HCT116 (cell line): ENCODE measurements around the gene CCNK. TPM values are rescaled to one million over a fixed set of nuclear protein-coding genes. Genes with fewer than 3 reads are reported as not detected.

Experiments
- ATAC-seq: fragments of 200-7000 bp; cut with Tn5 transposase; 2 replicates; pipeline ENCODE4 v1.9.1; 2020; ENCODE audit warnings: mild to moderate bottlenecking, moderate library complexity
- BruUV-seq: library from RNA; stranded (reverse); fragments of 400-500 nt; replicated peaks from 2 replicates; lab custom pipeline; 2021; lab: Mats Ljungman, UMichigan
- CTCF ChIA-PET: fragments of 300-600 bp; sonication (Branson Sonifier 250); formaldehyde crosslinking; loops from one replicate; lab custom pipeline; 2021; ENCODE audit warnings: antibody characterized with exemption; lab: Charles Lee
- POLR2A ChIA-PET: fragments of 300-600, 350-600 bp; sonication (Branson Sonifier 250); formaldehyde crosslinking; loops from one replicate; lab custom pipeline; 2021; ENCODE audit warnings: antibody characterized with exemption; lab: Charles Lee
- RAD21 ChIA-PET, 2 experiments: fragments of 300-600 bp; sonication (Branson Sonifier 250); formaldehyde crosslinking; loops; one replicate each; lab custom pipeline; 2023; ENCODE audit warnings: low total read pairs in 2 of 2; ENCODE audit not compliant: uncharacterized antibody in 2 of 2, unreplicated experiment in 2 of 2, low non-redundant PET in 1 of 2; lab: Charles Lee
- DNase-seq: peaks from one replicate; pipeline ENCODE4 v3.0.0-alpha.2; 2010; ENCODE audit warnings: low read depth, low spot score
- H2AFZ ChIP-seq: fragments of 200-600 bp; shearing (Covaris generic), sonication (generic); 2 replicates; pipeline ENCODE4 v1.6.1; 2017; ENCODE audit warnings: low read depth, mixed run types, mixed read lengths, antibody characterized with exemption, low read length; ENCODE audit not compliant: poor library complexity, severe bottlenecking
- H3K27ac ChIP-seq: 2 replicates; pipeline ENCODE4 v1.5.1; 2012; ENCODE audit warnings: low read depth, low read length
- H3K27me3 ChIP-seq: fragments of 200-600 bp; sonication (generic); 2 replicates; pipeline ENCODE4 v1.6.1; 2016; ENCODE audit warnings: mixed run types, low read length, mixed read lengths; ENCODE audit not compliant: insufficient read depth
- H3K36me3 ChIP-seq, 2 experiments: fragments of 200-500 bp in 1 of 2; fragments of 200-600 bp in 1 of 2; sonication (Bioruptor generic) in 1 of 2; sonication (generic) in 1 of 2; 2 replicates each; pipeline versions ENCODE4 v1.5.1 to v1.6.1; 2014 to 2016; ENCODE audit warnings: low read length in 2 of 2, inconsistent platforms in 1 of 2, mixed read lengths in 1 of 2, mixed run types in 1 of 2; ENCODE audit not compliant: insufficient read depth in 2 of 2, control insufficient read depth in 1 of 2
- H3K4me1 ChIP-seq, 2 experiments: fragments of 200-600 bp in 1 of 2; sonication (generic) in 1 of 2; 2 replicates each; pipeline versions ENCODE4 v1.5.1 to v1.6.1; 2012 to 2017; ENCODE audit warnings: low read length in 2 of 2, inconsistent platforms in 1 of 2, mild to moderate bottlenecking in 1 of 2, mixed read lengths in 1 of 2, mixed run types in 1 of 2, moderate library complexity in 1 of 2; ENCODE audit not compliant: insufficient read depth in 2 of 2, control insufficient read depth in 1 of 2
- H3K4me2 ChIP-seq: fragments of 200-600 bp; sonication (generic); 2 replicates; pipeline ENCODE4 v1.6.1; 2017; ENCODE audit warnings: mixed run types, low read length, mixed read lengths
- H3K4me3 ChIP-seq, 2 experiments: fragments of 200-600 bp in 1 of 2; sonication (generic) in 1 of 2; replicated peaks in 1 of 2; 2 replicates each; pipeline ENCODE4 v1.5.1; 2011 to 2016; ENCODE audit warnings: low read length in 2 of 2, control low read depth in 1 of 2, low read depth in 1 of 2, mild to moderate bottlenecking in 1 of 2, mixed read lengths in 1 of 2, mixed run types in 1 of 2
- H3K79me2 ChIP-seq: fragments of 200-600 bp; sonication (generic); 2 replicates; pipeline ENCODE4 v1.6.1; 2017; ENCODE audit warnings: mild to moderate bottlenecking, mixed run types, low read length, moderate library complexity, mixed read lengths; ENCODE audit not compliant: insufficient read depth
- H3K9ac ChIP-seq: fragments of 200-600 bp; sonication (generic); 2 replicates; pipeline ENCODE4 v1.6.1; 2016; ENCODE audit warnings: low read length, mixed read lengths
- H3K9me2 ChIP-seq: fragments of 200-600 bp; sonication (generic), shearing (Covaris generic); 2 replicates; pipeline ENCODE4 v1.6.1; 2017; ENCODE audit warnings: mixed run types, mild to moderate bottlenecking, moderate library complexity; ENCODE audit not compliant: insufficient read depth
- H3K9me3 ChIP-seq, 2 experiments: fragments of 200-500 bp in 1 of 2; fragments of 200-600 bp in 1 of 2; sonication (Bioruptor generic) in 1 of 2; sonication (generic) in 1 of 2; 2 replicates each; pipeline ENCODE4 v1.6.1; 2014 to 2017; ENCODE audit warnings: low read length in 2 of 2, mixed read lengths in 2 of 2, inconsistent platforms in 1 of 2, low read depth in 1 of 2, mild to moderate bottlenecking in 1 of 2, mixed run types in 1 of 2, moderate library complexity in 1 of 2; ENCODE audit not compliant: control insufficient read depth in 1 of 2, insufficient read depth in 1 of 2
- H4K20me1 ChIP-seq: fragments of 200-600 bp; sonication (generic), shearing (Covaris generic); 2 replicates; pipeline ENCODE4 v1.6.1; 2017; ENCODE audit warnings: mixed run types, mild to moderate bottlenecking, moderate library complexity; ENCODE audit not compliant: insufficient read depth
- CBX3 ChIP-seq: IDR thresholded peaks from 2 replicates; pipeline ENCODE4 v1.6.1; 2012; ENCODE audit warnings: low read depth
- CEBPB ChIP-seq: IDR thresholded peaks from 2 replicates; pipeline ENCODE4 v1.6.1; 2012; ENCODE audit warnings: low read depth
- CTCF ChIP-seq, 3 experiments: fragments of 200-600 bp in 1 of 3; sonication (generic) in 1 of 3; IDR thresholded peaks in 2 of 3; conservative IDR thresholded peaks in 1 of 3; 2 replicates each; pipeline ENCODE4 v1.5.1; 2012 to 2017; ENCODE audit warnings: low read depth in 2 of 3, low read length in 2 of 3, antibody characterized with exemption in 1 of 3, borderline replicate concordance in 1 of 3, control low read depth in 1 of 3, mild to moderate bottlenecking in 1 of 3, mixed read lengths in 1 of 3, mixed run types in 1 of 3, moderate library complexity in 1 of 3; ENCODE audit not compliant: insufficient read depth in 1 of 3
- EGR1 ChIP-seq: IDR thresholded peaks from 2 replicates; pipeline ENCODE4 v1.6.1; 2012; ENCODE audit warnings: low read depth
- ELF1 ChIP-seq: IDR thresholded peaks from 2 replicates; pipeline ENCODE4 v1.6.1; 2012; ENCODE audit warnings: low read depth, borderline replicate concordance
- EZH2 ChIP-seq: fragments of 200-600 bp; sonication (generic); IDR thresholded peaks from 2 replicates; pipeline ENCODE4 v1.6.1; 2017; ENCODE audit warnings: antibody characterized with exemption, mixed run types
- EZH2phosphoT487 ChIP-seq: fragments of 200-600 bp; IDR thresholded peaks from 2 replicates; pipeline ENCODE4 v1.6.1; 2018; ENCODE audit warnings: antibody characterized with exemption, borderline replicate concordance
- FOSL1 ChIP-seq: IDR thresholded peaks from 2 replicates; pipeline ENCODE4 v1.6.1; 2012; ENCODE audit warnings: low read depth
- JUND ChIP-seq: IDR thresholded peaks from 2 replicates; pipeline ENCODE4 v1.6.1; 2012
- POLR2A ChIP-seq: IDR thresholded peaks from 2 replicates; pipeline ENCODE4 v1.7.0; 2011; ENCODE audit warnings: borderline replicate concordance; ENCODE audit not compliant: insufficient read depth, insufficient read length; ENCODE audit errors: extremely low read depth
- POLR2AphosphoS5 ChIP-seq: IDR thresholded peaks from 2 replicates; pipeline ENCODE4 v1.6.1; 2011; ENCODE audit warnings: mild to moderate bottlenecking, low read depth, low read length, moderate library complexity
- RAD21 ChIP-seq: IDR thresholded peaks from 2 replicates; pipeline ENCODE4 v1.6.1; 2012; ENCODE audit warnings: low read depth, mild to moderate bottlenecking
- REST ChIP-seq: IDR thresholded peaks from 2 replicates; pipeline ENCODE4 v1.6.1; 2012; ENCODE audit warnings: low read depth
- SIN3A ChIP-seq: IDR thresholded peaks from 2 replicates; pipeline ENCODE4 v1.6.1; 2012; ENCODE audit warnings: low read depth
- SP1 ChIP-seq: IDR thresholded peaks from 2 replicates; pipeline ENCODE4 v1.6.1; 2012; ENCODE audit warnings: low read depth
- SRF ChIP-seq: IDR thresholded peaks from 2 replicates; pipeline ENCODE4 v1.6.1; 2012; ENCODE audit warnings: low read depth
- TCF7L2 ChIP-seq: IDR thresholded peaks from 2 replicates; pipeline ENCODE4 v1.7.0; 2011; ENCODE audit warnings: borderline replicate concordance, inconsistent platforms; ENCODE audit not compliant: insufficient read depth, insufficient read length; ENCODE audit errors: extremely low read depth
- YY1 ChIP-seq: IDR thresholded peaks from 2 replicates; pipeline ENCODE4 v1.6.1; 2011; ENCODE audit warnings: low read length, low read depth, moderate library complexity, mild to moderate bottlenecking; ENCODE audit not compliant: insufficient replicate concordance; ENCODE audit errors: extremely low read depth
- ZFX ChIP-seq: fragments of 450-650 bp; IDR thresholded peaks from 2 replicates; pipeline ENCODE4 v1.6.1; 2017
- intact Hi-C: fragments of 100-400 bp; cut with micrococcal nuclease; formaldehyde crosslinking; loops from 2 replicates; pipeline ENCODE4 v1.10.0; 2022
- total RNA-seq: library from RNA; stranded (reverse); gene quantifications from one replicate; pipeline ENCODE4 v1.2.1, GENCODE V29; 2021; ENCODE audit not compliant: unreplicated experiment

Gene CCNK
- total RNA-seq, 1 experiment from 2014 or later, result 68.2 TPM

GRCh38 chr14:99447739-99448138 lies 33.5 kb upstream of the CCNK start:
- BruUV-seq, result no TSS peak
- H2AFZ ChIP-seq, result no peak overlapping the region
- H3K79me2 ChIP-seq, result no peaks in the 10 kb centered on the region
- no peak overlapping the region for H3K27ac ChIP-seq
- no peak for TF ChIP-seq POLR2A
- H3K27me3 ChIP-seq, result no peaks in the 10 kb centered on the region
- ChIA-PET RAD21 (no interaction called here), POLR2A (no interaction called here), CTCF (no interaction called here)
- no peak overlapping the region for H3K4me3 ChIP-seq
- ATAC-seq, result no peak
- H3K9me2 ChIP-seq, result no peaks in the 10 kb centered on the region
- H3K9me3 ChIP-seq, result no peaks in the 10 kb centered on the region
- no peak overlapping the region for H3K9ac ChIP-seq
- H3K4me2 ChIP-seq, result no peak overlapping the region
- H4K20me1 ChIP-seq, result no peaks in the 10 kb centered on the region
- intact Hi-C loops, result no loop called here
- H3K36me3 ChIP-seq, result peaks cover 0 to 4% of the 10 kb centered on the region in 2 experiments; a peak in 1 of 4 replicates
- no peak for DNase-seq
- H3K4me1 ChIP-seq, result no peaks in the 10 kb centered on the region

- no peaks in the 10 kb centered on the region for H3K9me2 ChIP-seq
- H3K27me3 ChIP-seq, result no peaks in the 10 kb centered on the region
- BruUV-seq, result no TSS peak
- H3K27ac ChIP-seq, result no peak overlapping the region
- H4K20me1 ChIP-seq, result no peaks in the 10 kb centered on the region
- H3K4me2 ChIP-seq, result no peak overlapping the region
- ChIA-PET RAD21 (no interaction called here), CTCF (interaction anchor here (0.6 kb wide), 1 partner anchor 178 kb away, joined by 3 read pairs; the partner anchor contains the start of gene BCL11B), POLR2A (no interaction called here)
- intact Hi-C loops, result no loop called here
- no peaks in the 10 kb centered on the region for H3K4me1 ChIP-seq
- H3K4me3 ChIP-seq, result no peak overlapping the region
- no peak overlapping the region for H3K9ac ChIP-seq
- ATAC-seq (no peak), DNase-seq (no peak)
- no peaks in the 10 kb centered on the region for H3K9me3 ChIP-seq
- no peaks in the 10 kb centered on the region for H3K36me3 ChIP-seq
- TF ChIP-seq FOSL1 (no peak), SIN3A (no peak), POLR2AphosphoS5 (no peak), POLR2A (no peak), JUND (no peak), TCF7L2 (no peak), CBX3 (no peak), YY1 (no peak), SP1 (no peak), REST (no peak), EGR1 (no peak), EZH2phosphoT487 (no peak), CTCF (IDR thresholded peaks at IDR 0.05 in 2 of 3, conservative IDR thresholded peaks at IDR 0.05 in 1 of 3; ENCODE audit: borderline replicate concordance in 1 of 3, insufficient read depth in 1 of 3, low read depth in 2 of 3, low read length in 2 of 3) (no peak), CEBPB (no peak), ELF1 (no peak), RAD21 (no peak), SRF (no peak), EZH2 (no peak), ZFX (no peak)
- H3K79me2 ChIP-seq, result no peaks in the 10 kb centered on the region
- H2AFZ ChIP-seq, result no peak overlapping the region
Observed at GRCh38 chr14:99450266-99450665, 30.9 kb upstream of the CCNK start.
